Mammary microvascular endothelial cell (primary cell): ENCODE measurements around the gene ZNF579. TPM values are rescaled to one million over a fixed set of nuclear protein-coding genes. Genes with fewer than 3 reads are reported as not detected.

ENCODE experiments used
- total RNA-seq: library from RNA; depleted of rRNA; stranded (reverse); fragments of >200 nt; gene quantifications from 2 replicates; pipeline ENCODE4 v1.2.3, GENCODE V29; 2015

ZNF579 gene
- total RNA-seq = 4.7 and 6.4 TPM in 2 replicates

GRCh38 chr19:55580628-55581144 lies at the start of gene ZNF579:
TSS of gene ZNF579 (minus strand) at chr19:55580848. CDS start at chr19:55579639, 1,209 bp downstream.

GRCh38 chr19:55624109-55625003 lies 43.7 kb upstream of the ZNF579 start, which contains the start of gene ZNF784:
TSS of gene ZNF784 (minus strand) at chr19:55624566. CDS start at chr19:55624561, 5 bp downstream.

GRCh38 chr19:55605637-55606470 lies 25.2 kb upstream of the ZNF579 start, which contains the start of gene ZNF865:
TSS of gene ZNF865 (plus strand) at chr19:55605647. CDS start at chr19:55613619, 7,972 bp downstream.

GRCh38 chr19:55599842-55600661 lies 19.4 kb upstream of the ZNF579 start, which contains the start of gene ZNF524:
TSS of gene ZNF524 (plus strand) at chr19:55600288. CDS start at chr19:55602113, 1,825 bp downstream.

GRCh38 chr19:55599468-55599841 lies 18.8 kb upstream of the ZNF579 start, which contains the start of gene FIZ1:
TSS of gene FIZ1 (minus strand) at chr19:55599517. CDS start at chr19:55597865, 1,652 bp downstream.

GRCh38 chr19:55545443-55545842 lies 35.2 kb downstream of the ZNF579 start, which contains the start of gene SBK3:
TSS of gene SBK3 (minus strand) at chr19:55545543. CDS start at chr19:55545543, 0 bp downstream.

GRCh38 chr19:55536951-55537740 lies 43.5 kb downstream of the ZNF579 start, which contains the start of gene SBK2:
TSS of gene SBK2 (minus strand) at chr19:55537133. CDS start at chr19:55536294, 839 bp downstream.

Other genes starting within 250 kb of the ZNF579 start
- gene KMT5C, start 241.0 kb downstream of the ZNF579 start, total RNA-seq = 6.3 and 6.6 TPM in 2 replicates
- gene COX6B2, start 226.1 kb downstream of the ZNF579 start, total RNA-seq = not detected in 2 replicates
- gene GARIN5B, start 217.6 kb downstream of the ZNF579 start, total RNA-seq = not detected in 2 replicates
- not detected in 2 replicates for gene IL11, start 210.4 kb downstream of the ZNF579 start, total RNA-seq
- gene TMEM190, start 204.0 kb downstream of the ZNF579 start, total RNA-seq = not detected in 2 replicates
- not detected in 2 replicates for gene TMEM238, start 196.6 kb downstream of the ZNF579 start, total RNA-seq
- gene RPL28, start 194.9 kb downstream of the ZNF579 start, total RNA-seq = 251 and 353 TPM in 2 replicates
- 153 and 158 TPM in 2 replicates for gene UBE2S, start 173.1 kb downstream of the ZNF579 start, total RNA-seq
- not detected in 2 replicates for gene SHISA7, start 137.5 kb downstream of the ZNF579 start, total RNA-seq
- gene ISOC2, start 119.2 kb downstream of the ZNF579 start, total RNA-seq = 73.3 and 78.3 TPM in 2 replicates
- gene C19orf85, start 116.1 kb downstream of the ZNF579 start, total RNA-seq = not detected in 2 replicates
- 3.9 and 8.3 TPM in 2 replicates for gene ZNF628, start 104.2 kb downstream of the ZNF579 start, total RNA-seq
- 15.4 and 16.5 TPM in 2 replicates for gene NAT14, start 95.7 kb downstream of the ZNF579 start, total RNA-seq
- 0.27 and 0.74 TPM in 2 replicates for gene SSC5D, start 92.4 kb downstream of the ZNF579 start, total RNA-seq
- not detected in 2 replicates for gene SBK2, start 43.7 kb downstream of the ZNF579 start, total RNA-seq
- 0.27 and 0.39 TPM in 2 replicates for gene SBK3, start 35.3 kb downstream of the ZNF579 start, total RNA-seq
- 3.1 and 6.0 TPM in 2 replicates for gene FIZ1, start 18.7 kb upstream of the ZNF579 start, total RNA-seq
- gene ZNF524, start 19.4 kb upstream of the ZNF579 start, total RNA-seq = 21.8 and 29.8 TPM in 2 replicates
- gene ZNF865, start 24.8 kb upstream of the ZNF579 start, total RNA-seq = 1.8 and 2.7 TPM in 2 replicates
- 4.5 and 5.0 TPM in 2 replicates for gene ZNF784, start 43.7 kb upstream of the ZNF579 start, total RNA-seq
- gene ZNF580, start 60.2 kb upstream of the ZNF579 start, total RNA-seq = 6.5 and 11.2 TPM in 2 replicates
- 18.2 and 18.9 TPM in 2 replicates for gene ZNF581, start 62.8 kb upstream of the ZNF579 start, total RNA-seq
- gene CCDC106, start 67.4 kb upstream of the ZNF579 start, total RNA-seq = 10.7 and 11.7 TPM in 2 replicates
- 161 and 178 TPM in 2 replicates for gene U2AF2, start 74.2 kb upstream of the ZNF579 start, total RNA-seq
- gene EPN1, start 94.4 kb upstream of the ZNF579 start, total RNA-seq = 106 and 120 TPM in 2 replicates
- not detected in 2 replicates for gene NLRP9, start 157.6 kb upstream of the ZNF579 start, total RNA-seq
- gene RFPL4A, start 178.2 kb upstream of the ZNF579 start, total RNA-seq = 1.8 TPM in 1 of 2 replicates, not detected in the other
- not detected in 2 replicates for gene RFPL4AL1, start 188.3 kb upstream of the ZNF579 start, total RNA-seq